Small intestine (tissue), 7 donors: ENCODE measurements around the gene TNS1. TPM values are rescaled to one million over a fixed set of nuclear protein-coding genes. Genes with fewer than 3 reads are reported as not detected.

Experiments
- DNase-seq, 2 donors: peaks; one replicate each; pipeline versions ENCODE4 v3.0.0 to v3.0.0-alpha.2; 2013
- FAIRE-seq: peaks from 2 replicates; lab custom pipeline; 2012; peaks lifted over from hg19 to GRCh38; lab: Jason Lieb, UNC
- H3K27ac ChIP-seq, 3 donors: one replicate each; pipeline ENCODE4 v1.5.1; 2013; ENCODE audit warnings: low read length in 2 of 3, mild to moderate bottlenecking in 2 of 3, control low read depth in 1 of 3, inconsistent platforms in 1 of 3, low read depth in 1 of 3, moderate library complexity in 1 of 3
- H3K27me3 ChIP-seq, 3 donors: one replicate each; pipeline ENCODE4 v1.6.1; 2013; ENCODE audit warnings: low read length in 3 of 3, inconsistent platforms in 1 of 3; ENCODE audit not compliant: control insufficient read depth in 3 of 3, insufficient read depth in 3 of 3
- H3K36me3 ChIP-seq, 3 donors: one replicate each; pipeline ENCODE4 v1.6.1; 2013; ENCODE audit warnings: low read length in 3 of 3, inconsistent platforms in 1 of 3, low read depth in 1 of 3, mild to moderate bottlenecking in 1 of 3, moderate library complexity in 1 of 3; ENCODE audit not compliant: control insufficient read depth in 3 of 3, insufficient read depth in 2 of 3
- H3K4me1 ChIP-seq, 3 donors: one replicate each; pipeline ENCODE4 v1.6.1; 2013; ENCODE audit warnings: low read length in 2 of 3, inconsistent platforms in 1 of 3, low read depth in 1 of 3, mild to moderate bottlenecking in 1 of 3, moderate library complexity in 1 of 3; ENCODE audit not compliant: control insufficient read depth in 3 of 3, insufficient read depth in 2 of 3
- H3K4me3 ChIP-seq, 3 donors: one replicate each; pipeline ENCODE4 v1.5.1; 2013; ENCODE audit warnings: low read length in 3 of 3, control low read depth in 1 of 3, inconsistent platforms in 1 of 3, low read depth in 1 of 3, mild to moderate bottlenecking in 1 of 3, moderate library complexity in 1 of 3
- H3K9me3 ChIP-seq, 2 donors: one replicate each; pipeline ENCODE4 v1.6.1; 2013; ENCODE audit warnings: low read depth in 1 of 2, low read length in 1 of 2; ENCODE audit not compliant: control insufficient read depth in 2 of 2, insufficient read depth in 1 of 2
- WGBS, 3 donors: extraction: QIAGEN DNeasy Blood & Tissue Kit; methylation state at CpG; one replicate each; pipeline ENCODE4 v1.1.7; 2013; 5-methylcytosine and 5-hydroxymethylcytosine counted together
- polyA plus RNA-seq, 4 donors: library from polyadenylated mRNA; stranded (reverse) in 3 of 4; unstranded in 1 of 4; fragments of 200-250 nt in 3 of 4; fragments of 120-200 nt in 1 of 4; gene quantifications; one replicate each; pipeline versions ENCODE4 v1.2.1 to v1.2.3, GENCODE V29; 2013
- donor health status: healthy with polysubstance abuse.
- donor health status: control.
- donor health status: control.
- donor health status: Bipolar disorder and iron deficiency.
- donor health status: healthy.

TNS1 gene
- polyA plus RNA-seq, 4 donors = 1.3 to 52.1 (median 9.8) TPM

DNA sequence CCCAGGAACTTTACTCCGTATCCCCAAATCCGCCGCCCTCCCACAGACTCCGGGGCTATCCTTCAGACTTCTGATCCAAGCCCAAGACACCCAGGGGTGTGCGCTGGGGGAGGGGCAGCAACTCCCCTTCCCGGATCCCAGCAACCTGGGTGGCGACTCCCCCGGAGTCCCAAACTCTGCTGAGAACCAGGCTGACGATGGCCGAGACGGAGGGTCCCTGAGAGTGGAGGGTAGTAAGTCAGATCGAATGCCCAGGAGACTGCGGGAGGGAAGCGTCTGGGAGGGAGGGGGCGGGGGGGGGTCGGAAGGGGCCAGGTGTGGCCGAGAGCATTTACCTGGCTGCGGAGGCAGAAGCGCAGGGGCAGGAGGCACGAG, 7.0 kb upstream of the TNS1 start:
- no peak for DNase-seq
- Histone ChIP-seq H3K36me3 (no peaks in the 10 kb centered on the region), H3K4me1 (peaks cover 0 to 10% (median 0%) of the 10 kb centered on the region in 3 donors), H3K9me3 (no peaks in the 10 kb centered on the region), H3K27ac (no peak overlapping the region), H3K4me3 (peak overlapping the region in 2 of 3 donors; percentile 28 to 40), H3K27me3 (peaks cover 0 to 36% (median 3%) of the 10 kb centered on the region in 3 donors)
- WGBS, 3 donors = 2 to 4% (median 3%) methylated on average over 15 to 20 of the region's 20 CpGs
- FAIRE-seq = no peak

DNA sequence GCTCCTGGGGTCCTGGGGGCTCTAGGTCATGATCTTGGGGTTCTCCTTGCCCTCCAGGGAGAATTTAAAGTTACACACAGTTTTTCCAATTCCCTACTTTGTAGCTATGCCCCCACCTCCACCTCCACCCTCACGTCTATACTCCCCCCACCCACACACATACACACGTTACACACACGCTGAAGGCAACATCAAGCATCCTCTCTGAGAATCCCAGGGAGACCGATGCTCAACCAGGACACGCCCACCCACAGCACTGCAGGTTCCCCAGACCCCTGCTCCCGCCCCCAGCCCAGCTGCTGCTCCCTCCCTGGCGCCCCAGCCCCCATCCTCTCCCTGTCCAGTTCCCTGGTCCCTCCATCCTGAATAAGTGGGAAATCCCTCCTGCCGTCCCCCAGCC, 6.4 kb upstream of the TNS1 start:
- Histone ChIP-seq H3K4me3 (no peak overlapping the region), H3K9me3 (no peaks in the 10 kb centered on the region), H3K4me1 (peaks cover 0 to 10% (median 0%) of the 10 kb centered on the region in 3 donors), H3K27ac (no peak overlapping the region), H3K36me3 (no peaks in the 10 kb centered on the region), H3K27me3 (peaks cover 0 to 36% (median 3%) of the 10 kb centered on the region in 3 donors)
- no peak for FAIRE-seq
- DNase-seq = no peak
- WGBS, 3 donors = 13 to 25% (median 15%) methylated on average over 8 of the region's 8 CpGs

DNA sequence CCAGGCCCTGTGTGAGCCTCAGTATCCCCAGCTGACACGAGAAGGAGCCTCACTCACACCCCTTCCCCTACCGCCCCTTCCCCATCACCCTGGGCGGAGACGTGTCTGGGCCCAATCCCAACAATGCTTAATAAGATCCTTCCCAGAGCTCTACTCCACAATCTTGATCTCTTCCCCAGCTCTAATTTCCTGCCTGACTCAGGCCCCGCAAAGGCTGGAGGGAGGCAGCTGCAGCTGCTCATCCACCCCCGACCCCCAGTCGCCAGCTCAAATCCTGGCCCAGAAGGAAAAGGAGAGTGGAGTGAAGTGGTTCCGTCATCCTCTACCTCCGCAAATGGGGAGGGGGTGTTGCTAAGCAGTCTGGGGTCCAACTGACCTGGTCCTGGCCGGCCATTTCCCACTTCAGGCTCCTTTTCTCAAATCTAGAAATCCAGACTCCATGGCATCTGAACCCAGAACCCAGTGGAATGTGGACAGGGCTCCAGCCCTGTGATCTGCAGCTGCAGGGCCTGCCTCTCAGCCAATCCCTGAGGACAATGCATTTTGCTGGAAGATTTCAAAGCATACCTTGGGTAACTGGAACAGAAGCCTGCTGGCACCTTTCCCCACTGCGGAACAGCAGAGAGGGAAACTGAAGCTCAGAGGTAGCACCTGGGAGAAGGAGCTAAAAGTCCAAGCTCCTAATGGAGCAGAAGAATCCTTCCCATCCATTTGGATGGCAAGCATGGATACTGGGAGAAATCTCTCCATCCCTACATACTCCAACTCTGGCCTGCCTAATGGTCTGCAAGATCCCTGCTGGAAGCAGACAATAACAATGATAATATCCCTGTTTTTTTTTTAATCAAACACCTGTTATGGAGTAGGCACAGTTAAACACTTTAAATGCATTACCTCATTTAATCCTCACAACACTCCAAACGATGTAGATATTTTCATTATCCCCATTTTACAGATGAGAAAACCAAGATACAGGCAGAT, 5.6 kb upstream of the TNS1 start:
- H3K9me3 ChIP-seq = no peaks in the 10 kb centered on the region
- no peaks in the 10 kb centered on the region for H3K36me3 ChIP-seq
- peaks cover 0 to 36% (median 3%) of the 10 kb centered on the region in 3 donors for H3K27me3 ChIP-seq
- FAIRE-seq (no peak), DNase-seq (no peak)
- no peak overlapping the region for H3K27ac ChIP-seq
- no peak overlapping the region for H3K4me3 ChIP-seq
- peaks cover 0 to 13% (median 0%) of the 10 kb centered on the region in 3 donors for H3K4me1 ChIP-seq
- WGBS, 3 donors = 63 to 67% (median 65%) methylated on average over 12 of the region's 12 CpGs

DNA sequence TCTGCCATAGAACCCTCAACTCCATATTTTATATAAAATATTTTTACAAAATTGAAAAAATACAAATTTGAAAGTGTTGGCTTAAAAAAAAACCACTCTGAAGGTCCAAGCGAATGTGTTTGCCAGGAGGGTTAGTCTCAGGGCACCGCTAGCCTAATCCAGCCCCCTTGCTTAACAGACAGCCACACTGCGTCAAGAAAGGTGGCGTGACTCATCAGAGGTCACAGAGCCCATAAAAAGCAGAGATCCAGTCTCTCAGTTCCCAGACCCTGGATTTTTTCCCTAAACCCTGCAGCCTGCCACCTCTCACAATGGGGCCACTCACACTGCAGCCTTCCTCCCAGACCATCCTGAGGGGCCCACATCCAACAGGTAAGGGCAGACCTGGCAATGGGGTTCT, 3.9 kb upstream of the TNS1 start:
- no peak for DNase-seq
- H3K27ac ChIP-seq = no peak overlapping the region
- FAIRE-seq = no peak
- 71 to 86% (median 76%) methylated on average over 4 of the region's 4 CpGs for WGBS, 3 donors
- no peaks in the 10 kb centered on the region for H3K9me3 ChIP-seq
- peaks cover 0 to 13% (median 0%) of the 10 kb centered on the region in 3 donors for H3K4me1 ChIP-seq
- H3K4me3 ChIP-seq = no peak overlapping the region
- no peaks in the 10 kb centered on the region for H3K36me3 ChIP-seq
- H3K27me3 ChIP-seq = peaks cover 0 to 38% (median 3%) of the 10 kb centered on the region in 3 donors

DNA sequence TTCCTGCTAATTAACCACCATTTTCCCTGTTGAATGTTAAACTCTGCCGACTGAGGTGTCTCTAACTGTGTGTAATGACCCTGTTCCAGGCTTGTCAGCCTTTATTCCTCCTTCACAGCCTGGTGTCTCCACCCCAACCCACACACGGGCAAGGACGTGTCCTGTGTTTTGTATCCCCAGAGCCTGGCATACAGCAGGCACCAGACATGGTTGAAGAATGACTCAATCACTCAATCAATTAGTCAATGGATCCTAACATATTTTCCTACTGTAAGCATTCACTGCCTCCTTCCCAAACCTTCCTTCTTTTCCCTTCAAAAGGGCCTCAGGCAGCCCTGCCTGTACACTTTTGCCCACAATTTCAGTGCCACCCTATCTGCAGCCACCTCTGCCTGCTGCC, 2.7 kb upstream of the TNS1 start:
- Histone ChIP-seq H3K36me3 (no peaks in the 10 kb centered on the region), H3K27me3 (peaks cover 0 to 26% (median 3%) of the 10 kb centered on the region in 3 donors), H3K4me3 (no peak overlapping the region), H3K27ac (no peak overlapping the region), H3K9me3 (no peaks in the 10 kb centered on the region), H3K4me1 (peaks cover 0 to 6% (median 0%) of the 10 kb centered on the region in 3 donors)
- WGBS, 3 donors = 69 to 88% (median 77%) methylated on average over 3 of the region's 3 CpGs
- no peak for FAIRE-seq
- DNase-seq = no peak

DNA sequence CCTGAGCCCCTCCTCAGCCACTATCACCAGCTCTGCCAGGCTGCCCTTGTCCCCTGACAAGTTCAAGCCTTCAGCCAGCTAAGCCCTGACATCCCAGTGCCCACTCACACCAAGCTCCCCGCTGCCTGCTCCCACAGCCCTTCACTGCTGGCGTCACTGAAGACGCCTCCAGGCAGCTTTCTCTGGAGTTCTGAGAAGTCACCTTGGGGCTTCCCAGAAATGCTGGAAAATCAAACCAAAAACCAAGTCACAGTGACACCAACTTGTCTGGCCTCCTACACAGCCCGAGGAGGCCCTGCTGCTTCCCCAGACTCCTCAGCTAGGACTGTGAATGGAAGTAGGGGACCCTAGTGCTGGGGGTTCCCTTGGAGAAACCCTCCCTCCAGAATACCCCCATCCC, 2.2 kb upstream of the TNS1 start:
- H3K9me3 ChIP-seq = no peaks in the 10 kb centered on the region
- peaks cover 0 to 25% (median 3%) of the 10 kb centered on the region in 3 donors for H3K27me3 ChIP-seq
- H3K36me3 ChIP-seq = no peaks in the 10 kb centered on the region
- no peak for FAIRE-seq
- H3K4me1 ChIP-seq = peaks cover 0 to 4% (median 0%) of the 10 kb centered on the region in 3 donors
- WGBS, 3 donors = 69 to 89% (median 87%) methylated on average over 4 of the region's 4 CpGs
- H3K4me3 ChIP-seq = no peak overlapping the region
- H3K27ac ChIP-seq = no peak overlapping the region
- no peak for DNase-seq

DNA sequence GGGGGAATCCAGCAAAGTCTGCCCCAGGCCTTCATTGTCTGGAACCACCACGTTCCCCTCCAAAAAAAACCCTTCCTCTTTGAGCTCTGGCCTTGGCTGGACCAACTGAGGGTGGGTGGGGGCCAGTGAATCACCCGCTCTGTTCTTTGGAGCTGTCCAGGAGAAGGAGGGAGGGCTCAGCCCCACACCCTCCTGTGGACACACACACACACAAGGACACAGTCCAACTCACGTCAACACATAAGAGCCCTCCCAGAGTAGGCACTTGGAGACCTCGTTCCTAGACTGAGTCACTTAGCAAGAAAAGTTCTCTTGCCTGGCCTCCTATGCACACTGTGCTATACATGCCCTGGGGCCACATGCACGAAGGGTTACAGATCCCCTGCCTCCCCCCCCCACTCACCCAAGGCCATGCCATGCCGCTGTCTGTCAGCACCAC, 1.2 kb upstream of the TNS1 start:
- Histone ChIP-seq H3K27ac (peak overlapping the region in 2 of 3 donors; percentile 24 to 65), H3K4me1 (peaks cover 0 to 3% (median 0%) of the 10 kb centered on the region in 3 donors), H3K27me3 (peaks cover 0 to 17% (median 0%) of the 10 kb centered on the region in 3 donors), H3K36me3 (no peaks in the 10 kb centered on the region), H3K4me3 (no peak overlapping the region), H3K9me3 (no peaks in the 10 kb centered on the region)
- DNase-seq = no peak
- 56 to 67% (median 56%) methylated on average over 6 of the region's 6 CpGs for WGBS, 3 donors
- FAIRE-seq = no peak

DNA sequence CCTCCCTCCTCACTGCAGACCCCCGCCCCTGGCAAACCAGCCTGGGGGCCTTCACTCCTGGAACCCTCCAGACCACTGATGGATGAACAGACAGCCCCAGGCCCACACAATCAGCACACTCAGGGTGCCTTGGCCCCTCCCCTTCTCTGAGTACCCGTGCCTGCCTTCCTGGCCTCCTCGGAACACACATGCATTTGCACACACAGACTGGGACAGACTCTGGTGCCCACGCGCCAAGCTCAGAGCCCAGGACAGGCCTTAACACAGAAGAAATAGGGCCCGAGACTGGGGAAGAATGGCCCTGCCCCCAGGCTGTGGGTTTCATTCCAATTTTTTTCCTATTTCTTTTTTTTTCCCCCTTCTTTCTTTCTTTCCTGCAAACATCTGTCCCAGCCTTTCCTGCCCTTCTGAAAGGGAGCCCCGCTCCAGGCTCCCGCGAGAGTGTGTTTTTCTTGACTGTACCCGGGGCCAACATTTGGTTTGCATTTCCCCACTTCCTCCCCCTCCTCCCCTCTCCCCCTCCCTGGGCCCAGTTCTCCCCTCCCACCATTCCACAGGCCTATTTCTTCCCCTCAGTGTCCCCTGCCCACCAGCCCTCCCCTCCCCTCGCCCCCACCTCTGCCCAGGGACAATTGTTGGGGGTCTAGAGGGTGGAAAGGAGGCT, 618 bp upstream of the TNS1 start:
- DNase-seq (no peak), FAIRE-seq (no peak)
- Histone ChIP-seq H3K4me3 (peak overlapping the region in 1 of 3 donors; percentile 40), H3K36me3 (no peaks in the 10 kb centered on the region), H3K9me3 (no peaks in the 10 kb centered on the region), H3K27me3 (peaks cover 0 to 15% (median 0%) of the 10 kb centered on the region in 3 donors), H3K4me1 (peaks cover 0 to 3% (median 0%) of the 10 kb centered on the region in 3 donors), H3K27ac (peak overlapping the region in 2 of 3 donors; percentile 37 to 65)
- 50 to 68% (median 54%) methylated on average over 11 of the region's 11 CpGs for WGBS, 3 donors
